HepG2 (cell line): ENCODE data around the gene RBM26. TPM values are rescaled to one million over a fixed set of nuclear protein-coding genes. Genes with fewer than 3 reads are reported as not detected.

ENCODE experiments used
- ATAD3A ChIP-seq: sonication (generic); formaldehyde crosslinking; IDR thresholded peaks from 2 replicates; pipeline ENCODE4 v1.4.0; 2020; ENCODE audit warnings: missing genetic modification reagents
- ELF1 ChIP-seq: sonication (generic); formaldehyde crosslinking; IDR thresholded peaks from 2 replicates; pipeline ENCODE4 v1.4.0; 2020; ENCODE audit warnings: missing genetic modification reagents
- KLF6 ChIP-seq: IDR thresholded peaks from 2 replicates; pipeline ENCODE4 v1.8.0; 2016; ENCODE audit warnings: missing biosample characterization, missing genetic modification reagents
- MEIS1 ChIP-seq: sonication (generic); formaldehyde crosslinking; IDR thresholded peaks from 2 replicates; pipeline ENCODE4 v1.9.0; 2021; ENCODE audit warnings: mild to moderate bottlenecking, missing genetic modification reagents, moderate library complexity, borderline replicate concordance
- PRDM4 ChIP-seq: sonication (generic); formaldehyde crosslinking; IDR thresholded peaks from 2 replicates; pipeline ENCODE4 v1.9.0; 2021; ENCODE audit warnings: missing genetic modification reagents, borderline replicate concordance
- RERE ChIP-seq: IDR thresholded peaks from 2 replicates; pipeline ENCODE4 v1.6.1; 2016; ENCODE audit warnings: low read depth, missing genetic modification reagents, missing compliant biosample characterization
- TBL1XR1 ChIP-seq: fragments of 150-350 bp; IDR thresholded peaks from 2 replicates; pipeline ENCODE4 v1.6.1; 2014; ENCODE audit warnings: borderline replicate concordance, low read length; ENCODE audit not compliant: partially characterized antibody
- TFDP2 ChIP-seq: sonication (generic); formaldehyde crosslinking; IDR thresholded peaks from 2 replicates; pipeline ENCODE4 v1.4.0; 2020; ENCODE audit warnings: missing genetic modification reagents
- ZNF225 ChIP-seq: sonication (generic); formaldehyde crosslinking; IDR thresholded peaks from 2 replicates; pipeline ENCODE4 v1.4.0; 2020; ENCODE audit warnings: mild to moderate bottlenecking, missing genetic modification reagents
- ZNF329 ChIP-seq: sonication (generic); formaldehyde crosslinking; IDR thresholded peaks from 2 replicates; pipeline ENCODE4 v1.9.0; 2021; ENCODE audit warnings: low read depth, mild to moderate bottlenecking, missing genetic modification reagents
- ZNF451 ChIP-seq: sonication (generic); formaldehyde crosslinking; IDR thresholded peaks from 2 replicates; pipeline ENCODE4 v1.5.0; 2020; ENCODE audit warnings: mild to moderate bottlenecking, missing genetic modification reagents
- ZNF557 ChIP-seq: sonication (generic); formaldehyde crosslinking; IDR thresholded peaks from 2 replicates; pipeline ENCODE4 v1.4.0; 2020; ENCODE audit warnings: missing genetic modification reagents
- ZNF570 ChIP-seq: sonication (generic); formaldehyde crosslinking; IDR thresholded peaks from 2 replicates; pipeline ENCODE4 v1.4.0; 2020; ENCODE audit warnings: mild to moderate bottlenecking, missing genetic modification reagents, borderline replicate concordance
- ZNF687 ChIP-seq: sonication (generic); formaldehyde crosslinking; IDR thresholded peaks from 2 replicates; pipeline ENCODE4 v1.5.1; 2020; ENCODE audit warnings: mild to moderate bottlenecking, missing genetic modification reagents, moderate library complexity
- ZNF749 ChIP-seq: sonication (generic); formaldehyde crosslinking; IDR thresholded peaks from 2 replicates; pipeline ENCODE4 v1.8.0; 2022; ENCODE audit warnings: mild to moderate bottlenecking, missing genetic modification reagents, moderate library complexity, borderline replicate concordance
- polyA plus RNA-seq, 8 experiments: library from polyadenylated mRNA; depleted of rRNA in 3 of 8; stranded (reverse) in 7 of 8; unstranded in 1 of 8; fragments of >200 nt; fragmentation: Illumina TruSeq in 4 of 8; extraction: Trizol in 4 of 8; gene quantifications; 2 replicates each; pipeline versions ENCODE4 v1.2.1 to v1.2.3, GENCODE V29; 2011 to 2016; ENCODE audit warnings: low read depth in 4 of 8, missing spikeins in 1 of 8, mixed read lengths in 1 of 8; ENCODE audit not compliant: insufficient read depth in 1 of 8
- total RNA-seq, 5 experiments: library from RNA; depleted of rRNA; stranded (reverse); fragments of >200 nt; fragmentation: Illumina TruSeq; extraction: Trizol; gene quantifications; 2 replicates each; pipeline ENCODE4 v1.2.3, GENCODE V29; 2016; ENCODE audit warnings: low read depth in 1 of 5

The RBM26 gene
- total and polyA plus RNA-seq, 2 of the 13 experiments (the other 11 are each of a cell fraction or from before 2014, with no cell fraction given): 19.4 to 34.4 TPM

GRCh38 chr13:79405831-79406596 lies at the start of gene RBM26 (continued):
- peak; percentile 66; the same call in 1 of the 2 replicates for TF ChIP-seq ZNF225 (CRISPR knock-in tag)
- TF ChIP-seq TFDP2 (CRISPR knock-in tag): peak; percentile 85
- 0 out of 2 replicates have a peak, but pooled peaks have one; percentile 30 for TF ChIP-seq ZNF749 (CRISPR knock-in tag)
- TF ChIP-seq ATAD3A (CRISPR knock-in tag): no peak
- peak; percentile 96 for TF ChIP-seq ZNF687 (CRISPR knock-in tag)
- no peak; the same call in 1 of the 2 replicates for TF ChIP-seq KLF6 (CRISPR knock-in tag)
- TF ChIP-seq ZNF557 (CRISPR knock-in tag): no peak
- TF ChIP-seq ZNF451 (CRISPR knock-in tag): peak; percentile 60
- peak; percentile 25; the same call in 1 of the 2 replicates for TF ChIP-seq ELF1
- peak; percentile 24; the same call in 1 of the 2 replicates for TF ChIP-seq ZNF329 (CRISPR knock-in tag)
- TF ChIP-seq PRDM4: no peak
- 0 out of 2 replicates have a peak, but pooled peaks have one; percentile 31 for TF ChIP-seq ZNF570 (CRISPR knock-in tag)
- TF ChIP-seq TBL1XR1: no peak
- peak; percentile 61; the same call in 1 of the 2 replicates for TF ChIP-seq MEIS1 (CRISPR knock-in tag)
- TF ChIP-seq RERE: no peak
